ENCODE results near the gene CCDC18. TPM values are rescaled to one million over a fixed set of nuclear protein-coding genes. Genes with fewer than 3 reads are reported as not detected.

CCDC18 gene
- total RNA-seq, 4 donors from 2014 or later = 0.81 to 4.7 (median 2.4) TPM

DNA sequence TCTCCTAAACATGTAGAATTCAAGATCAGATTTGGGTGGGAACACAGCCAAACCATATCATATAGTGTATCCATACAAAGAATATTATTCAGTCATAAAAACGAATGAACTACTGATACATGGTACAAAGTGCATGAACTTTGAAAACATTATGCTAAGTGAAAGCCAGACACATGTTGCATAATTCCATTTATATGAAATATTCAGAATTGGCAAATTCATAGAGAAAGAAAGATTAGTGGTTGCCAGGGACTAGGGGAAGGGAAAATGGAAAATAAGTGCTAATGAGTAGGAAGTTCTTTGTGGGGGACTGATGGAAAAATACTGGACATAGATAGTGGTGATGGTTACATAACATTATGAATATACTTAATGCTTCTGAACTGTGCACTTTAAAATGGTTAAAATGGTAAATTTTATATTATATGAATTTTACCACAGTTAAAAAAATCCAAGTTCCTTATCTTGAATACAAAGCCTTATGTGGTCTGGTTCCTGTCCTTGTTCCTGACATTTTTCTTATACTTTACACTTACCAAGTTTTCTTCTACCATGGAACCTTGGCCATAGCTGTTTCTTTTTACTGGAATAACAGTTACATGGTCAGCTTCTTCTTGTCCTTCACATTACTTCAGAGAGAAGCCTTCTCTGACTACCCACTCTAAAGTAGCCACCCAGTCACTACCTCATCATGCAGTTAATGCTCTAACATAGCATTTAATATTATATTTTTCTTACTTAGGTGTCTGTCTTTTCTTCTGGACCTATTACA is 64.0 kb downstream of the CCDC18 start:
- no peak for ATAC-seq
- TF ChIP-seq, protein P1, sequence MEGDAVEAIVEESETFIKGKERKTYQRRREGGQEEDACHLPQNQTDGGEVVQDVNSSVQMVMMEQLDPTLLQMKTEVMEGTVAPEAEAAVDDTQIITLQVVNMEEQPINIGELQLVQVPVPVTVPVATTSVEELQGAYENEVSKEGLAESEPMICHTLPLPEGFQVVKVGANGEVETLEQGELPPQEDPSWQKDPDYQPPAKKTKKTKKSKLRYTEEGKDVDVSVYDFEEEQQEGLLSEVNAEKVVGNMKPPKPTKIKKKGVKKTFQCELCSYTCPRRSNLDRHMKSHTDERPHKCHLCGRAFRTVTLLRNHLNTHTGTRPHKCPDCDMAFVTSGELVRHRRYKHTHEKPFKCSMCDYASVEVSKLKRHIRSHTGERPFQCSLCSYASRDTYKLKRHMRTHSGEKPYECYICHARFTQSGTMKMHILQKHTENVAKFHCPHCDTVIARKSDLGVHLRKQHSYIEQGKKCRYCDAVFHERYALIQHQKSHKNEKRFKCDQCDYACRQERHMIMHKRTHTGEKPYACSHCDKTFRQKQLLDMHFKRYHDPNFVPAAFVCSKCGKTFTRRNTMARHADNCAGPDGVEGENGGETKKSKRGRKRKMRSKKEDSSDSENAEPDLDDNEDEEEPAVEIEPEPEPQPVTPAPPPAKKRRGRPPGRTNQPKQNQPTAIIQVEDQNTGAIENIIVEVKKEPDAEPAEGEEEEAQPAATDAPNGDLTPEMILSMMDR (IDR thresholded peaks at IDR 0.05) = no peak
- TF ChIP-seq POLR2AphosphoS5 (IDR thresholded peaks at IDR 0.05) = no peak
- no peak for TF ChIP-seq EP300 (IDR thresholded peaks at IDR 0.05)
- no peak for TF ChIP-seq POLR2A (IDR thresholded peaks at IDR 0.05)
- peaks cover 0 to 10% (median 0%) of the 10 kb centered on the region in 3 donors for H3K9me3 ChIP-seq
- H3K36me3 ChIP-seq = peaks cover 0 to 19% of the 10 kb centered on the region in 2 donors
- 33 to 83% methylated on average over 1 of the region's 1 CpG for WGBS, 2 donors (ENCODE audit: low coverage in 1 of 2)
- H3K4me3 ChIP-seq = no peak overlapping the region
- H3K27ac ChIP-seq = no peak overlapping the region
- peaks cover 0 to 5% (median 0%) of the 10 kb centered on the region in 3 donors for H3K4me1 ChIP-seq
- H3K27me3 ChIP-seq = no peaks in the 10 kb centered on the region

DNA sequence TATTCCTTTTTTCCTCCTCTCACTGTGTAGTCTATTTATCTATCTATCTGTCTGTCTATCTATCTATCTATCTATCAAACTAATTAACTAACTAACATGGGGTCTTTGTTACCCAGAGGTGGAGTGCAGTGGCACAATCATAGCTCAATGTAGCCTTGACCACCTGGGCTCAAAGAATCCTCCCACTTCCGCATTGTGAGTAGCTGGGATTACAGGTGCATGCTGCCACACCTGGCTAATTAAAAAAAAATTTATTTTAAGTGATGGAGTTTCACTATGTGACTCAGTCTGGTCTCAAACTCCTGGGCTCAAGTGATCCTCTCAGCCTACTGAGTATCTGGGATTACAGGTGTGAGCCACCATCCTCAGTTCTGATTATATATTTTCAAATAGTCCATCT is 71.4 kb downstream of the CCDC18 start:
- H3K4me1 ChIP-seq = no peaks in the 10 kb centered on the region
- WGBS, 2 donors (ENCODE audit: low coverage in 1 of 2) = 90% methylated on average over 1 of the region's 1 CpG; no CpG with 5 or more reads in 1 of the 2 donors
- peaks cover 0 to 9% (median 0%) of the 10 kb centered on the region in 3 donors for H3K9me3 ChIP-seq
- H3K27ac ChIP-seq = no peak overlapping the region
- H3K36me3 ChIP-seq = peaks cover 0 to 16% of the 10 kb centered on the region in 2 donors
- TF ChIP-seq EP300 (IDR thresholded peaks at IDR 0.05) = no peak
- TF ChIP-seq POLR2A (IDR thresholded peaks at IDR 0.05) = no peak
- TF ChIP-seq, protein P1 (IDR thresholded peaks at IDR 0.05) = no peak
- TF ChIP-seq POLR2AphosphoS5 (IDR thresholded peaks at IDR 0.05) = no peak
- H3K27me3 ChIP-seq = no peaks in the 10 kb centered on the region
- H3K4me3 ChIP-seq = no peak overlapping the region
- no peak for ATAC-seq

DNA sequence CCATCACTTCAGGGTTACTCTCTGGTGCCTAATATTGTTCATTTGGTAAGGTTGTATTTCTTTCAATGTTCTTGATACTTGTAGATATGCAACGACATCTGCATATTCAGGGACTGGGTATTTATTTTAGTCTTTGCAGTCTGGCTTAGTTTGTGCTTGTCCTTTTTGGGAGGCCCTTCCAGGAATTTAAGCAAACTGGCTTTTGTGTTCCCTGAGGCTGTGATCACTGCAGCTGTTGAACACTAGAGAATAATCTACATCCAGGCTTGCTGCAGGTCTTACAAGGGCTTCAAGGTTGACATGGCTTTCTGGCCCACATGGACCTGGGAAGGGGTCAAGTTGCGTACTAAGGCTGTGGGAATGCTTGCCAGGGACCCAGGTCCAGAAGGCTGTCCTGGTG is 72.1 kb downstream of the CCDC18 start:
- H3K4me1 ChIP-seq = no peaks in the 10 kb centered on the region
- no peak overlapping the region for H3K27ac ChIP-seq
- TF ChIP-seq EP300 (IDR thresholded peaks at IDR 0.05) = no peak
- TF ChIP-seq POLR2AphosphoS5 (IDR thresholded peaks at IDR 0.05) = no peak
- no peak for TF ChIP-seq POLR2A (IDR thresholded peaks at IDR 0.05)
- TF ChIP-seq, protein P1 (IDR thresholded peaks at IDR 0.05) = no peak
- peaks cover 0 to 16% of the 10 kb centered on the region in 2 donors for H3K36me3 ChIP-seq
- H3K4me3 ChIP-seq = no peak overlapping the region
- H3K9me3 ChIP-seq = peaks cover 0 to 9% (median 0%) of the 10 kb centered on the region in 3 donors
- 100% methylated on average over 1 of the region's 2 CpGs for WGBS, 2 donors (ENCODE audit: low coverage in 1 of 2)
- no peak for ATAC-seq
- no peaks in the 10 kb centered on the region for H3K27me3 ChIP-seq

DNA sequence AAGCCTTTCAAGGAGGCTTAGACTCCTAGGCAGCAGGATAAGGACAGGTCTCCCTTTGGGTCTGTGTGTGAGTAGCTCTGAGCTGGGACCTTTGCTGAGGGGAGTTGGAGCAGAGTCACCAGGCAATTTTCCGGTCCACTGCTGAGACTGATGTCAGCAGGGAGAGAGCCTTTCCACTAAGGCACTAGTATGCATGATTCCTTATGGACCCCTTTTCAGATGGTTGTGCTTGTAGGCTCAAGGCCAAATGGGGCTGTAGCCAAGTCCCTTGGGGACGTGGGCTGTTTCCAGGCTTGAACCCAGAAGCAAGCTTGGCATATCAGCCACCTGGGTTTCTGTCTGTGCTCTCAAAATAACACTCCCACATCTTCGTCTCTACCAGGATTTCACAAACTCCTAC is 73.0 kb downstream of the CCDC18 start:
- Histone ChIP-seq H3K9me3 (peaks cover 0 to 9% (median 0%) of the 10 kb centered on the region in 3 donors), H3K4me1 (no peaks in the 10 kb centered on the region), H3K36me3 (peaks cover 0 to 16% of the 10 kb centered on the region in 2 donors), H3K4me3 (no peak overlapping the region), H3K27ac (no peak overlapping the region), H3K27me3 (no peaks in the 10 kb centered on the region)
- no peak for ATAC-seq
- TF ChIP-seq POLR2A (IDR thresholded peaks at IDR 0.05) (no peak), EP300 (IDR thresholded peaks at IDR 0.05) (no peak), POLR2AphosphoS5 (IDR thresholded peaks at IDR 0.05) (no peak)
- TF ChIP-seq, protein P1 (IDR thresholded peaks at IDR 0.05) = no peak
- 66 to 100% methylated on average over 2 of the region's 3 CpGs for WGBS, 2 donors (ENCODE audit: low coverage in 1 of 2)
